Esophagus squamous epithelium (tissue), 5 donors: ENCODE data around the gene TREH. TPM values are rescaled to one million over a fixed set of nuclear protein-coding genes. Genes with fewer than 3 reads are reported as not detected.
A peak's percentile ranks its signal among the peaks of the same experiment; 100 is the strongest.

ENCODE experiments used
- DNase-seq: peaks from one replicate; lab custom pipeline; 2025; lab: John Stamatoyannopoulos, UW
- H3K27ac ChIP-seq, 4 donors: fragments of 200-600 bp; sonication (generic); one replicate each; pipeline ENCODE4 v1.5.1; 2016 to 2019; ENCODE audit warnings: mild to moderate bottlenecking in 1 of 4
- H3K27me3 ChIP-seq, 4 donors: fragments of 200-600 bp; sonication (generic); 1 replicate in 3 of 4; 2 replicates in 1 of 4; pipeline versions ENCODE4 v1.5.1 to v1.6.0; 2017 to 2021; ENCODE audit warnings: antibody characterized with exemption in 1 of 4
- H3K36me3 ChIP-seq, 3 donors: fragments of 200-600 bp; sonication (generic); one replicate each; pipeline ENCODE4 v1.5.1; 2016 to 2019
- H3K4me1 ChIP-seq, 3 donors: fragments of 200-600 bp; sonication (generic); one replicate each; pipeline ENCODE4 v1.5.1; 2017 to 2019
- H3K4me3 ChIP-seq, 4 donors: fragments of 200-600 bp; sonication (generic); 1 replicate in 3 of 4; 2 replicates in 1 of 4; pipeline ENCODE4 v1.5.1; 2016 to 2019; ENCODE audit warnings: mild to moderate bottlenecking in 2 of 4, moderate library complexity in 1 of 4
- H3K9me3 ChIP-seq, 3 donors: fragments of 200-600 bp; sonication (generic); one replicate each; pipeline ENCODE4 v1.5.1; 2016 to 2019
- CTCF ChIP-seq, 6 experiments: fragments of 450-650 bp in 4 of 6; fragments of 200-600 bp in 2 of 6; sonication (generic) in 2 of 6; IDR thresholded peaks; one replicate each; pipeline ENCODE4 v1.5.1; 2016 to 2019; ENCODE audit warnings: antibody characterized with exemption in 6 of 6, mild to moderate bottlenecking in 4 of 6, moderate library complexity in 4 of 6
- POLR2A ChIP-seq, 4 donors: fragments of 450-650 bp; IDR thresholded peaks; one replicate each; pipeline ENCODE4 v1.6.1; 2017; ENCODE audit warnings: antibody characterized with exemption in 4 of 4, mild to moderate bottlenecking in 4 of 4, moderate library complexity in 3 of 4
- WGBS, 2 donors: methylation state at CpG; one replicate each; pipeline ENCODE4 v1.1.5; 2018; 5-methylcytosine and 5-hydroxymethylcytosine counted together
- intact Hi-C: fragments of 100-400 bp; cut with DNase I; formaldehyde crosslinking; loops from one replicate; pipeline ENCODE4 v1.15.0; 2022
- total RNA-seq, 4 donors: library from RNA; depleted of rRNA; stranded (reverse); fragments of >200 nt; gene quantifications; one replicate each; pipeline ENCODE4 v1.1.0, GENCODE V29; 2016
- donor health status: DM: yes; HTN: yes; CAD: no.

Gene TREH
- total RNA-seq, 4 donors from 2014 or later: 0.09 to 0.57 TPM; not detected in 2

DNA sequence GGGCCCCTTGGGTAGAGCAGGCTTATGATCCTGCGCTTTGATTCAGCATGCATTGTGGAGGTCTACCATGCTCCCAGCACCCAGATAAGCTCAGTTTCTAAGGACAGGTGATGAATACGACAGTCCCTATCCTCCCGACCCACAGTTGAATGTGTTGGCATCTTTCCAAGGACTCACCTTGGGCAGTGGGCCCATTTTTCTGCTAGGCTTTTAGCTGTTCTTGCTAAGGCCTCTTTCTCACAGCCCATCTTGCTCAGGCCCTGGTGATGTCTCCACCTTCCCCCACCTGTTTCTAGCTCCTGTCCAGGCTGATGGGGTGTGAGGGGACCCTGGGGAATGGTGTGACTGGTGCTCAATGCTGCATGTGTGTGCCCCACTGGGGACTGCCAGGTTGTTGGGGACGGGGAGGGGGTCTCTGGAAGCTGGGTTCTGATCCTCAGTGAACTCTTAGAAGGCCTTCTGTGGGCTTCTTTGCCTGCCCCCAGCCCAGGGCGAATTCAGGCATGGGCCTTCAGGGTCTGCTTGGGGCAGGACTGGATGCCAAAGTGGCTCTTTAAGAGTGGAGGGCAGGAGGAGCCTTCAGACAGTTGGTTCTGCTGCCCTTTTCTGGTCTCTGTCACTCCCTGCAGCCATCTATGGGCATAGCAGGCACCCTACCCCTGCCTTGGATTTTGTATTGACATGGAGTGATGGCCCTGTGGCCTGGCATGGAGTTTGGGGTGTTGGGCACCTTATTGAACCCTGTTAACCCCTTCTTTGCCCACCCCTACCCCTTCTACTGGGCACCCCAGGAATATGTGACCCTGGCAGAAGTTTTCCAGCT lies 38.9 kb downstream of the TREH start:
- Histone ChIP-seq H3K27ac (no peak overlapping the region), H3K9me3 (no peaks in the 10 kb centered on the region), H3K36me3 (peaks cover 0 to 96% (median 3%) of the 10 kb centered on the region in 3 donors), H3K27me3 (no peaks in the 10 kb centered on the region), H3K4me1 (peaks cover 0 to 36% (median 8%) of the 10 kb centered on the region in 3 donors), H3K4me3 (no peak overlapping the region)
- intact Hi-C loops: no loop called here
- TF ChIP-seq CTCF (IDR thresholded peaks at IDR 0.05) (peak in 2 of 6 experiments; percentile 6 to 15), POLR2A (IDR thresholded peaks at IDR 0.05) (no peak)
- no peak for DNase-seq
- 53 to 80% methylated on average over 2 of the region's 5 CpGs for WGBS, 2 donors

GRCh38 chr11:118639899-118640298 lies 39.6 kb downstream of the TREH start:
- Histone ChIP-seq H3K9me3 (no peaks in the 10 kb centered on the region), H3K27me3 (no peaks in the 10 kb centered on the region), H3K4me3 (no peak overlapping the region), H3K36me3 (peaks cover 0 to 90% (median 3%) of the 10 kb centered on the region in 3 donors), H3K4me1 (peaks cover 5 to 42% (median 11%) of the 10 kb centered on the region in 3 donors), H3K27ac (peak overlapping the region in 2 of 4 donors; percentile 21 to 39)
- intact Hi-C loops: no loop called here
- no peak for DNase-seq
- TF ChIP-seq CTCF (IDR thresholded peaks at IDR 0.05) (no peak), POLR2A (IDR thresholded peaks at IDR 0.05) (no peak)
- 65% methylated on average over 4 of the region's 4 CpGs; no CpG with 5 or more reads in 1 of the 2 donors for WGBS, 2 donors

- no peak for TF ChIP-seq CTCF (IDR thresholded peaks at IDR 0.05)
- no peak for TF ChIP-seq POLR2A (IDR thresholded peaks at IDR 0.05)
- Histone ChIP-seq H3K36me3 (peaks cover 0 to 78% (median 0%) of the 10 kb centered on the region in 3 donors), H3K27me3 (no peaks in the 10 kb centered on the region), H3K27ac (peak overlapping the region in 1 of 4 donors; percentile 2), H3K4me3 (no peak overlapping the region), H3K4me1 (peaks cover 14 to 54% (median 21%) of the 10 kb centered on the region in 3 donors), H3K9me3 (no peaks in the 10 kb centered on the region)
- DNase-seq: no peak
- intact Hi-C loops: no loop called here
- 89% methylated on average over 5 of the region's 6 CpGs; no CpG with 5 or more reads in 1 of the 2 donors for WGBS, 2 donors
Observed at GRCh38 chr11:118638726-118639125, 40.7 kb downstream of the TREH start.

GRCh38 chr11:118636569-118637290 lies 42.7 kb downstream of the TREH start:
- H3K36me3 ChIP-seq: peaks cover 0 to 73% (median 0%) of the 10 kb centered on the region in 3 donors
- no peaks in the 10 kb centered on the region for H3K9me3 ChIP-seq
- intact Hi-C loops: no loop called here
- 64 to 75% methylated on average over 8 of the region's 8 CpGs for WGBS, 2 donors
- no peak overlapping the region for H3K4me3 ChIP-seq
- no peaks in the 10 kb centered on the region for H3K27me3 ChIP-seq
- DNase-seq: no peak
- H3K4me1 ChIP-seq: peaks cover 14 to 66% (median 25%) of the 10 kb centered on the region in 3 donors
- TF ChIP-seq CTCF (IDR thresholded peaks at IDR 0.05) (no peak), POLR2A (IDR thresholded peaks at IDR 0.05) (no peak)
- H3K27ac ChIP-seq: peak overlapping the region in 2 of 4 donors; percentile 16 to 36
